HG02970 (cell line): ENCODE results near the gene CALB2.
"Not testable (repeated sequence)": the region's sequence is repeated elsewhere in the genome, so short reads cannot be mapped to it uniquely, and the experiment has no call there.

ENCODE experiments used
- ATAC-seq: cut with Tn5 transposase; IDR thresholded peaks from one replicate; pipeline ENCODE4 v1.9.1; 2021; ENCODE audit warnings: mild to moderate bottlenecking, moderate library complexity, moderate number of reproducible peaks; ENCODE audit not compliant: unreplicated experiment, low FRiP score

CALB2 gene

GRCh38 chr16:71352466-71352865 is 6.1 kb upstream of the CALB2 start:
- no peak for ATAC-seq

- no peak for ATAC-seq
Observed at GRCh38 chr16:71352963-71353460, 5.5 kb upstream of the CALB2 start.

GRCh38 chr16:71353736-71354135 is 4.8 kb upstream of the CALB2 start:
- ATAC-seq, result no peak

- ATAC-seq, result no peak
Observed at GRCh38 chr16:71354156-71354555, 4.4 kb upstream of the CALB2 start.

- no peak for ATAC-seq
Observed at GRCh38 chr16:71356051-71356740, 2.3 kb upstream of the CALB2 start.

- not testable (repeated sequence) for ATAC-seq
Observed at GRCh38 chr16:71356936-71357335, 1.6 kb upstream of the CALB2 start.

- ATAC-seq, result no peak
Observed at GRCh38 chr16:71357681-71358080, 842 bp upstream of the CALB2 start.

GRCh38 chr16:71359431-71359830 is 908 bp downstream of the CALB2 start:
- ATAC-seq, result no peak

- ATAC-seq, result no peak
Observed at GRCh38 chr16:71360378-71360777, 1.9 kb downstream of the CALB2 start.

- ATAC-seq, result no peak
Observed at GRCh38 chr16:71364133-71364681, 5.7 kb downstream of the CALB2 start.

GRCh38 chr16:71365021-71365420 is 6.5 kb downstream of the CALB2 start:
- ATAC-seq, result no peak

GRCh38 chr16:71367241-71367976 is 8.9 kb downstream of the CALB2 start:
- ATAC-seq, result no peak

GRCh38 chr16:71368958-71369357 is 10.4 kb downstream of the CALB2 start:
- no peak for ATAC-seq

- ATAC-seq, result no peak
Observed at GRCh38 chr16:71369494-71369893, 11.0 kb downstream of the CALB2 start.

GRCh38 chr16:71371237-71371636 is 12.7 kb downstream of the CALB2 start:
- no peak for ATAC-seq

- no peak for ATAC-seq
Observed at GRCh38 chr16:71373073-71373472, 14.6 kb downstream of the CALB2 start.

- ATAC-seq, result no peak
Observed at GRCh38 chr16:71376465-71377157, 18.1 kb downstream of the CALB2 start.

GRCh38 chr16:71379711-71380110 is 21.2 kb downstream of the CALB2 start:
- no peak for ATAC-seq

- no peak for ATAC-seq
Observed at GRCh38 chr16:71380831-71381230, 22.3 kb downstream of the CALB2 start.

- no peak for ATAC-seq
Observed at GRCh38 chr16:71383054-71383773, 24.7 kb downstream of the CALB2 start.
